HEK293 (cell line): Measurements from ENCODE around the gene ZNF771.
A peak's percentile ranks its signal among the peaks of the same experiment; 100 is the strongest.

Experiments used
- CTCF ChIA-PET: fragments of 350-600 bp; formaldehyde crosslinking; extraction: SDS; loops from one replicate; lab custom pipeline; 2021; ENCODE audit warnings: antibody characterized with exemption; lab: Yijun Ruan, JAX
- POLR2A ChIA-PET: fragments of 300-600 bp; formaldehyde crosslinking; extraction: SDS; loops from one replicate; lab custom pipeline; 2020; ENCODE audit warnings: antibody characterized with exemption, inconsistent platforms; lab: Yijun Ruan, JAX
- H3K27ac ChIP-seq: fragments of 200-500 bp; sonication (Bioruptor generic); 2 replicates; pipeline ENCODE4 v1.5.1; 2014; ENCODE audit warnings: low read depth, low read length, control low read depth, inconsistent platforms; ENCODE audit errors: extremely low read depth
- H3K36me3 ChIP-seq, 2 experiments: fragments of 200-500 bp in 1 of 2; sonication (Bioruptor generic) in 1 of 2; 1 replicate in 1 of 2; 2 replicates in 1 of 2; pipeline ENCODE4 v1.5.1; 2014 to 2017; ENCODE audit warnings: inconsistent platforms in 2 of 2, low read length in 2 of 2; ENCODE audit not compliant: control insufficient read depth in 2 of 2, insufficient read depth in 1 of 2
- H3K4me1 ChIP-seq: fragments of 200-500 bp; sonication (Bioruptor generic); 2 replicates; pipeline ENCODE4 v1.5.1; 2014; ENCODE audit warnings: mild to moderate bottlenecking, low read length, inconsistent platforms; ENCODE audit not compliant: control insufficient read depth, insufficient read depth
- H3K4me3 ChIP-seq: 2 replicates; pipeline ENCODE4 v1.5.1; 2011; ENCODE audit warnings: low read depth, mild to moderate bottlenecking, control low read depth, low read length, moderate library complexity
- H3K9me3 ChIP-seq: fragments of 200-500 bp; sonication (Bioruptor generic); 2 replicates; pipeline ENCODE4 v1.5.1; 2014; ENCODE audit warnings: low read depth, low read length, inconsistent platforms; ENCODE audit not compliant: control insufficient read depth, insufficient read depth
- BCL11B ChIP-seq: fragments of 450-650 bp; formaldehyde crosslinking; IDR thresholded peaks from 2 replicates; pipeline ENCODE4 v1.5.1; 2016; ENCODE audit warnings: low read depth, missing biosample characterization, missing genetic modification characterization
- GFI1B ChIP-seq: fragments of 450-650 bp; formaldehyde crosslinking; IDR thresholded peaks from 2 replicates; pipeline ENCODE4 v1.5.1; 2016; ENCODE audit warnings: missing biosample characterization, missing genetic modification characterization
- PRDM1 ChIP-seq: fragments of 450-650 bp; formaldehyde crosslinking; IDR thresholded peaks from 2 replicates; pipeline ENCODE4; 2016; ENCODE audit warnings: missing biosample characterization, missing genetic modification characterization
- PRDM6 ChIP-seq: fragments of 450-650 bp; formaldehyde crosslinking; IDR thresholded peaks from 2 replicates; pipeline ENCODE4 v1.5.1; 2017; ENCODE audit warnings: missing biosample characterization, missing genetic modification characterization
- ZNF133 ChIP-seq: fragments of 450-650 bp; formaldehyde crosslinking; IDR thresholded peaks from 2 replicates; pipeline ENCODE4 v1.5.1; 2016; ENCODE audit warnings: missing biosample characterization, missing genetic modification characterization
- ZNF155 ChIP-seq: fragments of 450-650 bp; formaldehyde crosslinking; IDR thresholded peaks from 2 replicates; pipeline ENCODE4 v1.5.1; 2016; ENCODE audit warnings: missing biosample characterization, missing genetic modification characterization
- ZNF184 ChIP-seq: fragments of 450-650 bp; IDR thresholded peaks from 2 replicates; pipeline ENCODE4 v1.5.1; 2018; ENCODE audit warnings: missing biosample characterization, mild to moderate bottlenecking, missing genetic modification characterization
- ZNF341 ChIP-seq: fragments of 450-650 bp; formaldehyde crosslinking; IDR thresholded peaks from 2 replicates; pipeline ENCODE4; 2016; ENCODE audit warnings: low read depth, missing biosample characterization, missing genetic modification characterization
- ZNF350 ChIP-seq: fragments of 450-650 bp; formaldehyde crosslinking; IDR thresholded peaks from 2 replicates; pipeline ENCODE4 v1.5.0; 2017; ENCODE audit warnings: missing biosample characterization, mild to moderate bottlenecking, missing genetic modification characterization
- ZNF354C ChIP-seq: fragments of 450-650 bp; formaldehyde crosslinking; IDR thresholded peaks from 2 replicates; pipeline ENCODE4 v1.5.1; 2016; ENCODE audit warnings: missing biosample characterization, missing genetic modification characterization, low read depth, borderline replicate concordance
- ZNF391 ChIP-seq: fragments of 450-650 bp; formaldehyde crosslinking; IDR thresholded peaks from 2 replicates; pipeline ENCODE4 v1.5.1; 2016; ENCODE audit warnings: low read depth, missing biosample characterization, missing genetic modification characterization, borderline replicate concordance
- ZNF449 ChIP-seq: fragments of 450-650 bp; formaldehyde crosslinking; IDR thresholded peaks from 2 replicates; pipeline ENCODE4 v1.5.1; 2017; ENCODE audit warnings: missing biosample characterization, mild to moderate bottlenecking, missing genetic modification characterization, moderate library complexity
- ZNF514 ChIP-seq: fragments of 450-650 bp; formaldehyde crosslinking; IDR thresholded peaks from 2 replicates; pipeline ENCODE4 v1.5.1; 2016; ENCODE audit warnings: missing biosample characterization, missing genetic modification characterization
- ZNF629 ChIP-seq: fragments of 450-650 bp; formaldehyde crosslinking; IDR thresholded peaks from 2 replicates; pipeline ENCODE4 v1.5.1; 2017; ENCODE audit warnings: missing biosample characterization, missing genetic modification characterization
- ZNF830 ChIP-seq: fragments of 450-650 bp; IDR thresholded peaks from 2 replicates; pipeline ENCODE4 v1.5.0; 2018; ENCODE audit warnings: missing biosample characterization, missing genetic modification characterization, low read depth, mild to moderate bottlenecking, moderate library complexity
- ZSCAN23 ChIP-seq: fragments of 450-650 bp; formaldehyde crosslinking; IDR thresholded peaks from 2 replicates; pipeline ENCODE4 v1.5.1; 2016; ENCODE audit warnings: missing biosample characterization, missing genetic modification characterization
- TF ChIP-seq, protein P1 (sequence below): fragments of 450-650 bp; formaldehyde crosslinking; IDR thresholded peaks from 2 replicates; pipeline ENCODE4 v1.5.1; 2016; ENCODE audit warnings: missing biosample characterization, missing genetic modification characterization
- TF ChIP-seq, protein P2 (sequence below): fragments of 450-650 bp; formaldehyde crosslinking; IDR thresholded peaks from 2 replicates; pipeline ENCODE4 v1.5.1; 2016; ENCODE audit warnings: missing biosample characterization, missing genetic modification characterization
- TF ChIP-seq, protein P3 (sequence below): fragments of 450-650 bp; formaldehyde crosslinking; IDR thresholded peaks from 2 replicates; pipeline ENCODE4 v1.5.1; 2017; ENCODE audit warnings: missing biosample characterization, missing genetic modification characterization

ZNF771 gene

DNA sequence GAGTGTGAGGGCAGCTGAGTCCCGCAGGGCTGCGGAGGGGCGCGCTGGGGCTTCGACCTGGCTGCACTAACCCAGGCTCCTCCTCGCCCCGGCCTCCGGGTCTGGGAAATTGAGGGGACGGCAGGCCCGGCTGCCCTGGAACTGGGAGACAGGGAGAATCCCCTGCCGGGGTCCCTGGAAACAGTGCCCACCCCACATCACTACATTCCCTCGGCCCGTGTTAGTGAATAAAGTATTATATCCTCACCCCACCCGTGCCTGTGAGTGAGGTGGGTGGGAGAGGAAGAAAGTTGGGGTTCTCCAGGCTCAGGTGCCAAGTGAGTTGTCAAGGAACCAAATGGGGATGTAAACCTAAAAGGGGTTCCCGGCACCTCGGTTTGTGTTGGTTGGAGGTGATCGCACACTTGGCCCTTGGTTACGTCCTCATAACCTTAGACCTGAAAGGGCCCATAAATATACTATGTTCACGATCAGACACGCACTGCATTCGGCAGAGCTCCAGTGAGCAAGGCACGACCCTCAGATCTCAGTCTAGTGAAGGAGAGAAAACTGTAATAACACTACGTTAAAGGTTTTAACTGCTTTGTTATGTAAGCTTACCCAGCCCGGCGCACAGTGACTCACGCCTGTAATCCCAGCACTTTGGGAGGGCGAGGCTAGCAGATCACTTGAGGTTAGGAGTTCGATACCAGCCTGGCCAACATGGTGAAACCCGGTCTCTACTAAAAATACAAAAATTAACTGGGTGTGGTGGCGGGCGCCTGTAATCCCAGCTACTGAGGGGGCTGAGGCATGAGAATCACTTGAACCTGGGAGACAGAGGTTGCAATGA, 11.2 kb downstream of the ZNF771 start (continued):
- TF ChIP-seq ZNF830 (tag by site-specific recombination) (no peak), ZNF133 (tag by site-specific recombination) (no peak), BCL11B (tag by site-specific recombination) (no peak), ZNF449 (tag by site-specific recombination) (no peak), GFI1B (tag by site-specific recombination) (peak; percentile 9; the same call in 1 of the 2 replicates), ZNF155 (no peak)
- TF ChIP-seq, protein P1, sequence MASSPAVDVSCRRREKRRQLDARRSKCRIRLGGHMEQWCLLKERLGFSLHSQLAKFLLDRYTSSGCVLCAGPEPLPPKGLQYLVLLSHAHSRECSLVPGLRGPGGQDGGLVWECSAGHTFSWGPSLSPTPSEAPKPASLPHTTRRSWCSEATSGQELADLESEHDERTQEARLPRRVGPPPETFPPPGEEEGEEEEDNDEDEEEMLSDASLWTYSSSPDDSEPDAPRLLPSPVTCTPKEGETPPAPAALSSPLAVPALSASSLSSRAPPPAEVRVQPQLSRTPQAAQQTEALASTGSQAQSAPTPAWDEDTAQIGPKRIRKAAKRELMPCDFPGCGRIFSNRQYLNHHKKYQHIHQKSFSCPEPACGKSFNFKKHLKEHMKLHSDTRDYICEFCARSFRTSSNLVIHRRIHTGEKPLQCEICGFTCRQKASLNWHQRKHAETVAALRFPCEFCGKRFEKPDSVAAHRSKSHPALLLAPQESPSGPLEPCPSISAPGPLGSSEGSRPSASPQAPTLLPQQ = no peak
- TF ChIP-seq, protein P2, sequence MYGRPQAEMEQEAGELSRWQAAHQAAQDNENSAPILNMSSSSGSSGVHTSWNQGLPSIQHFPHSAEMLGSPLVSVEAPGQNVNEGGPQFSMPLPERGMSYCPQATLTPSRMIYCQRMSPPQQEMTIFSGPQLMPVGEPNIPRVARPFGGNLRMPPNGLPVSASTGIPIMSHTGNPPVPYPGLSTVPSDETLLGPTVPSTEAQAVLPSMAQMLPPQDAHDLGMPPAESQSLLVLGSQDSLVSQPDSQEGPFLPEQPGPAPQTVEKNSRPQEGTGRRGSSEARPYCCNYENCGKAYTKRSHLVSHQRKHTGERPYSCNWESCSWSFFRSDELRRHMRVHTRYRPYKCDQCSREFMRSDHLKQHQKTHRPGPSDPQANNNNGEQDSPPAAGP (tag by site-specific recombination) = peak; percentile 53; the same call in 1 of the 2 replicates

DNA sequence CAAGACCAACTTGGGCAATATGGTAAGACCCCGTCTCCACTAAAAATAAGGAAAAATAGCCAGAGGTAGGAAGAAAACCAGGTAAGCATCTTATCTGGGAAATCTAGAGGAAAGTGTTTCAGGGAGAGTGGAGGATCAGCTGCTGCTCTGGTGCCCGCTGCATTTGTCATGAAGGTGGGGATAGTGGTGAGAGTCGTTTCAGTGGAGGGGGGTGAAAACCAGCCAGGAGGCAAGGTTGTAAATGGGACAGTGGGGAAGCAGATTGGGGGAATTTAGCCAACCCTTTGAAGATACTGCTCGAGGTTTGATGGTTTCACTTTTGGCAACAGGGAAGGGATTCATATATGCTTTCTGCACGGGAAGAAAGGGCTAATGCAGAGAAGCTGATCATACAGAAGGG, 13.6 kb downstream of the ZNF771 start:
- Histone ChIP-seq H3K9me3 (no peaks in the 10 kb centered on the region), H3K27ac (no peak overlapping the region), H3K4me1 (peaks cover 12% of the 10 kb centered on the region), H3K36me3 (peaks cover 39 to 89% of the 10 kb centered on the region in 2 experiments; a peak in 2 of 3 replicates), H3K4me3 (no peak overlapping the region)
- CTCF ChIA-PET = interaction anchor here (0.5 to 2.7 kb wide), 4 partner anchors 9 to 209 kb away, joined by 3 to 13 read pairs (median 4); partner anchors contain the start of gene DCTPP1
- POLR2A ChIA-PET = interaction anchor here (1.0 to 1.6 kb wide), 2 partner anchors 9 to 59 kb away, joined by 3 to 4 read pairs; partner anchors contain the start of gene DCTPP1
- TF ChIP-seq PRDM1 (peak; percentile 99), ZNF391 (no peak)

DNA sequence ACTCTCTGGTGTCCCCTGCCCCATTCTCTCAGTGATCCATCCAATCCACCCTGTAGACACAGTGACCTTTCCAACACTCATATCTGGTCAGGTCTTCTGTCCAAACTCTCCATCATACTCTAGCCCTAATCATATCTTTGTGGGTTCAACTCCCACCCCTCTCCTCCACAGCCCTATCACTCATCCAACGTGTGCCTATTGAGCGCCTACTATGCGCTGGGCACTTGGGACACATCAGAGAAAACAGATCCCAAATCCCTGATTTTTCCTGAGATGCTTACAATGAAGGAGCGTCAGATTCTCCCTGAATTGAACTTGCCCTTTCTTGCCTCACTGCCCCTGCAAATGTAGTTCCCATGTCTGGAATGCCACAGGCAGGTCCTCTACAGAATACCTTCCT, 20.6 kb downstream of the ZNF771 start:
- Histone ChIP-seq H3K36me3 (peaks cover 18 to 42% of the 10 kb centered on the region in 2 experiments; a peak in 2 of 3 replicates), H3K4me1 (no peaks in the 10 kb centered on the region), H3K9me3 (no peaks in the 10 kb centered on the region)
- POLR2A ChIA-PET = interaction anchor here (2.8 kb wide), 1 partner anchor 10 kb away, joined by 12 read pairs; no protein-coding TSS in a partner anchor
- no peak for TF ChIP-seq ZNF341 (tag by site-specific recombination)
- no peak for TF ChIP-seq PRDM6 (tag by site-specific recombination)
- TF ChIP-seq ZNF629 (tag by site-specific recombination) = no peak
- TF ChIP-seq ZSCAN23 = no peak
- TF ChIP-seq, protein P3, sequence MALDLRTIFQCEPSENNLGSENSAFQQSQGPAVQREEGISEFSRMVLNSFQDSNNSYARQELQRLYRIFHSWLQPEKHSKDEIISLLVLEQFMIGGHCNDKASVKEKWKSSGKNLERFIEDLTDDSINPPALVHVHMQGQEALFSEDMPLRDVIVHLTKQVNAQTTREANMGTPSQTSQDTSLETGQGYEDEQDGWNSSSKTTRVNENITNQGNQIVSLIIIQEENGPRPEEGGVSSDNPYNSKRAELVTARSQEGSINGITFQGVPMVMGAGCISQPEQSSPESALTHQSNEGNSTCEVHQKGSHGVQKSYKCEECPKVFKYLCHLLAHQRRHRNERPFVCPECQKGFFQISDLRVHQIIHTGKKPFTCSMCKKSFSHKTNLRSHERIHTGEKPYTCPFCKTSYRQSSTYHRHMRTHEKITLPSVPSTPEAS (tag by site-specific recombination) = no peak
- TF ChIP-seq ZNF350 (tag by site-specific recombination) = no peak
- no peak for TF ChIP-seq ZNF514
- TF ChIP-seq ZNF354C (tag by site-specific recombination) = no peak
- no peak for TF ChIP-seq ZNF184 (tag by site-specific recombination)
- TF ChIP-seq, all 188 proteins: peak for 0
- CTCF ChIA-PET = interaction anchor here (1.0 kb wide), 1 partner anchor 9 kb away, joined by 3 read pairs; no protein-coding TSS in a partner anchor
- Histone ChIP-seq H3K4me3 (no peak overlapping the region), H3K27ac (no peak overlapping the region)
